ENCODE measurements around the gene CHIT1.

- no peak for TF ChIP-seq EZH2 (IDR thresholded peaks at IDR 0.05)
- no peak for TF ChIP-seq POLR2AphosphoS5 (IDR thresholded peaks at IDR 0.05; ENCODE audit: borderline replicate concordance, low read depth, low read length)
- no peak for TF ChIP-seq FOXP2 (optimal IDR thresholded peaks at IDR 0.05; ENCODE audit: control extremely low read depth, extremely low read length, insufficient read depth)
These were observed 10.3 kb downstream of the CHIT1 start for GRCh38 chr1:203219171-203219570.
